ENCODE data around the gene CAPN10. TPM values are rescaled to one million over a fixed set of nuclear protein-coding genes. Genes with fewer than 3 reads are reported as not detected.
A peak's percentile ranks its signal among the peaks of the same experiment; 100 is the strongest.

Gene CAPN10
- total RNA-seq, 1 experiment from 2014 or later: 22.9 TPM

DNA sequence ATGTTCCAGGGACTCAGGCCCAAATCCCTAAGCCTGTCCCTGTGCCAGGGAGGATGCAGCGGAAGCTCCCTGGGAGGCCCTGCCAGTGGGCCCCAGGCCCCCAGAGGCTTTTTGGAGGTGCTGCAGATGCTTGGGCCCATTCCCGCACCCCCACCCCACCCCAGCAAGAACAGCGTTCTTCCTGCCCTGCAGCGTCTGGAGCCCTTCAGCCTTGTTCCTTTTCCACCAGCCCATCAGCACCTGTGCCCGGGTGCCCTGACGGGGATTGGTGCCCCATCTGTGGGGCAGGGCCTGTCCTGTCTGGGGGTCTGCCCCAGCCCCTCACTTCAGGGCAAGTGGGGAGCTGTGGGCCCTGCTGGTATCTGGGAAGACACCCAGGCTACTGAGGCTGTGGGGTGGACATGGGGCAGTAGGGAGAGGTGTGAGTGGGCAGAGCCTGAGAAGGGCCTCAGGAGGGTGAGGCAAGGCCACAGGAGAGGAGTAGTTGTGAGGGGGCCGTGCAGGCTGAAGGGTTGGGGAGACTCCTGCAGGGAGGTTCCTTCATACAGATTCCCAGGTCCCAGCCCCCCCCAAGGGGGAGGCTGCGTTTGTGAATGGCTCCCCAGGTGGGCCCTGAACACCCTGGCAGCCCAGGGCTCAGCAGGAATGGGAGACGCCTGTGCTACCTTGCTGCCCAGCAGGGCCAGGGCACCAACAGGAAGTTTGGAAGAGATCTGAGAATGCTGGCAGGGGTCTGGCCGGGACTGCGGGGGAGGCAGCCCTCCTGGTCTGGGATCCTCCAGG lies 15.8 kb upstream of the CAPN10 start:
- H3K79me2 ChIP-seq (ENCODE audit: low read length): peaks cover 37% of the 10 kb centered on the region
- peak overlapping the region; percentile 96 for H3K9ac ChIP-seq (ENCODE audit: low read length)
- peak overlapping the region; percentile 96 for H3K4me2 ChIP-seq (ENCODE audit: low read depth, low read length, poor library complexity, severe bottlenecking)
- H3K4me1 ChIP-seq (ENCODE audit: low read length): peaks cover 38% of the 10 kb centered on the region
- no peaks in the 10 kb centered on the region; the same call in 1 of the 2 replicates for H4K20me1 ChIP-seq (ENCODE audit: insufficient read depth, low read depth, low read length)
- H3K27me3 ChIP-seq (ENCODE audit: low read length): no peaks in the 10 kb centered on the region
- H3K9me2 ChIP-seq (replicated peaks; ENCODE audit: insufficient read depth, low read length): no peaks in the 10 kb centered on the region
- no peak overlapping the region for H3K27ac ChIP-seq (ENCODE audit: low read length)
- no peaks in the 10 kb centered on the region for H3K36me3 ChIP-seq (ENCODE audit: insufficient read depth, low read length)
- DNase-seq: no peak
- H3K4me3 ChIP-seq (ENCODE audit: low read length): peak overlapping the region; percentile 99; the same call in 1 of the 2 replicates
- H3K9me3 ChIP-seq (ENCODE audit: low read length): no peaks in the 10 kb centered on the region
- H2AFZ ChIP-seq (ENCODE audit: low read length): no peak overlapping the region

DNA sequence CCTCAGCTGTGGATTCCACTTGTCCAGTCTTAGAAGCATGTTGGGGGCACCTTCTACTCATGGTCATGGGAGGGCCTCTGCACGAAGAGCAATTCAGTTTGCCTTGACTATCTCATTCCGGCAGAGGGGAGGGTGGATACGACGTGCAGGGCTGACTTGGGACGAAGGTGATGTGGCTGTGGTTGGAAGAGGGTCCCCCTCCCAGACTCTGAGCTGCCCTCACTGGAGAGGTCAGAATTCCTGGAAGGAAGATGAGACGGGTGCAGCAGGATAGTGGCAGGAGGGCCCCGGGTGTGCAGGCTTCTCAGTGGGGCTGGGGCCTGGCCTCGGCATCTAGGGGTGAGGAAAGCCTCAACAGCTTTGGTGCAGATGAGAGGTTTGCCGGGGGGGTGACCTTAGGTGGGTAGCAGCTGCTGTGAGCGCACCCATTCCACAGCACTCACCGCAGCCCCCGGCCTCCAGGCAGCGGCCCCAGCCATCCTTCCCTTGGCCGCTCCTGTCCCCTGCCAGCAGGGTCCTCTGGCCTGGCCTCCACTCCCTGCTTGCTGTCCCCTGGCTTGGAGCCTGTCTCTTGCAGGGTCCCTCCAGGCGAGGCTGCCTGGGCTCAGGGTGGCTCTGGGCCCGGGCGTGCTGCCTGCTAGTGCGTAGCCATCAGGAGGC lies 15.1 kb upstream of the CAPN10 start:
- no peaks in the 10 kb centered on the region for H3K27me3 ChIP-seq (ENCODE audit: low read length)
- H2AFZ ChIP-seq (ENCODE audit: low read length): no peak overlapping the region
- no peak overlapping the region for H3K27ac ChIP-seq (ENCODE audit: low read length)
- H3K4me2 ChIP-seq (ENCODE audit: low read depth, low read length, poor library complexity, severe bottlenecking): no peak overlapping the region
- no peak overlapping the region for H3K9ac ChIP-seq (ENCODE audit: low read length)
- peaks cover 32% of the 10 kb centered on the region for H3K4me1 ChIP-seq (ENCODE audit: low read length)
- no peaks in the 10 kb centered on the region for H3K9me3 ChIP-seq (ENCODE audit: low read length)
- H3K36me3 ChIP-seq (ENCODE audit: insufficient read depth, low read length): no peaks in the 10 kb centered on the region
- H3K4me3 ChIP-seq (ENCODE audit: low read length): no peak overlapping the region
- peaks cover 37% of the 10 kb centered on the region for H3K79me2 ChIP-seq (ENCODE audit: low read length)
- no peak for DNase-seq
- no peaks in the 10 kb centered on the region for H3K9me2 ChIP-seq (replicated peaks; ENCODE audit: insufficient read depth, low read length)
- no peaks in the 10 kb centered on the region; the same call in 1 of the 2 replicates for H4K20me1 ChIP-seq (ENCODE audit: insufficient read depth, low read depth, low read length)

DNA sequence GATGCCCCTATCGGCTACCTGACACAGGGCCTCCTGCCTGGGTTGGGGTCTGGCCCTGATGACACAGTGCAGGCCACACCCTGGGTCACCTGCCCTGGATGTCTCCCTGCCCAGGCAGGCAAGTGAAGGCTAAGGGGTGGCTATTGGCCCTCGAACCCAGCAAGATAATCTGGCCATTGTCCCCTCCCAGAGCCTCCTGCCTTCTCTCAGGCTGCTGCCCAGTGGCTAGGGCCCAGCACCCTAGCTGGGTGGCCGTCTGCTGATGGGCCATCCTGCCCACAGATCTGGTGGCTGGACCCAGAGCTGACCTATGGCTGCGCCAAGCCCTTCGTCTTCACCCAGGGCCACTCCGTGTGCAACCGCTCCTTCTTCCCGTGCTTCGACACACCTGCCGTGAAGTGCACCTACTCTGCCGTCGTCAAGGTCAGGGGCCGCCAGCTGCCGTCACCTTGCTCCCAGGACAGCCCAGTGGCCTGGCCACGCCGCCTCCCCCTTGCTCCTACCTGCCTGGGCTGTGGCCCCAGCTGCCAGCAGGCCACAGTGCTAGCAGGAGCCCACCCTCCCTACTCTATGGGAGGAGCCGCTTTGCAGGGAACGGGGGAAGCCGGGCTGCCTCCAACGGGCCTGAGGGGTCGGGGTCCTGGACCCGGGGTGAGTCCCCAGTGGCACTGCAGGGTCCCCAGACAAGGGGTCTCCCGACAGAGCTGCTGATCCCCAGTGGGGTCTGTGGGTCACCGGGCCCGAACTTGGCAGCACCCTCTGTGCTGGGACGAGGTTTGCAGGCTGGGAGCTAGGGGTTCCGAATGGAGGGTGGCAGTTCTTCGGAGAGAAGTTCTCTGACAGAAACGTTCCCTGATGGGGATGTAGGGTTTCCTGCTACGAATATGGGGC lies 14.1 kb upstream of the CAPN10 start:
- H3K27ac ChIP-seq (ENCODE audit: low read length): no peak overlapping the region
- H3K4me2 ChIP-seq (ENCODE audit: low read depth, low read length, poor library complexity, severe bottlenecking): no peak overlapping the region
- H3K9me2 ChIP-seq (replicated peaks; ENCODE audit: insufficient read depth, low read length): no peaks in the 10 kb centered on the region
- no peak overlapping the region for H2AFZ ChIP-seq (ENCODE audit: low read length)
- no peak overlapping the region for H3K9ac ChIP-seq (ENCODE audit: low read length)
- H3K79me2 ChIP-seq (ENCODE audit: low read length): peaks cover 32% of the 10 kb centered on the region
- peaks cover 23% of the 10 kb centered on the region for H3K4me1 ChIP-seq (ENCODE audit: low read length)
- no peaks in the 10 kb centered on the region for H3K27me3 ChIP-seq (ENCODE audit: low read length)
- H3K9me3 ChIP-seq (ENCODE audit: low read length): no peaks in the 10 kb centered on the region
- no peaks in the 10 kb centered on the region; the same call in 1 of the 2 replicates for H4K20me1 ChIP-seq (ENCODE audit: insufficient read depth, low read depth, low read length)
- H3K4me3 ChIP-seq (ENCODE audit: low read length): no peak overlapping the region
- no peaks in the 10 kb centered on the region for H3K36me3 ChIP-seq (ENCODE audit: insufficient read depth, low read length)
- DNase-seq: no peak

DNA sequence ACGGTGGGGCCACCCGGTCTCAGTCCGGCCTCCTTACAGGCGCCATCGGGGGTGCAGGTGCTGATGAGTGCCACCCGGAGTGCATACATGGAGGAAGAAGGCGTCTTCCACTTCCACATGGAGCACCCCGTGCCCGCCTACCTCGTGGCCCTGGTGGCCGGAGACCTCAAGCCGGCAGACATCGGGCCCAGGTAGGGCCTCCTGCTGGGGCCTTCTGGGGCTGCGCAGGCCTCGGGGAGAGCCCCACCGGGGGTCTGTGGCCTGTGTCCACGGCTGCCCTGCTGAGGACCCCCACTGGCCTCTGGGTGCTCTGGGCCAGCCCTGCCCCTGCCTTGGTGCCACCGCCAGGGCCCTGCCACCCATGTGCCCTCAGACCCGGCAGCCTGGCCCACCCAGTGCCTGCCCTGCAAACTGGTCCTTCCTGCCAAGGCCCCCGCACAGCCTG lies 13.4 kb upstream of the CAPN10 start:
- H3K36me3 ChIP-seq (ENCODE audit: insufficient read depth, low read length): no peaks in the 10 kb centered on the region
- no peak overlapping the region for H2AFZ ChIP-seq (ENCODE audit: low read length)
- no peak overlapping the region for H3K4me2 ChIP-seq (ENCODE audit: low read depth, low read length, poor library complexity, severe bottlenecking)
- no peak overlapping the region for H3K27ac ChIP-seq (ENCODE audit: low read length)
- no peaks in the 10 kb centered on the region for H3K27me3 ChIP-seq (ENCODE audit: low read length)
- H3K9me2 ChIP-seq (replicated peaks; ENCODE audit: insufficient read depth, low read length): no peaks in the 10 kb centered on the region
- H3K79me2 ChIP-seq (ENCODE audit: low read length): peaks cover 34% of the 10 kb centered on the region
- no peak overlapping the region for H3K9ac ChIP-seq (ENCODE audit: low read length)
- DNase-seq: no peak
- H3K4me3 ChIP-seq (ENCODE audit: low read length): no peak overlapping the region
- no peaks in the 10 kb centered on the region for H3K9me3 ChIP-seq (ENCODE audit: low read length)
- no peaks in the 10 kb centered on the region; the same call in 1 of the 2 replicates for H4K20me1 ChIP-seq (ENCODE audit: insufficient read depth, low read depth, low read length)
- H3K4me1 ChIP-seq (ENCODE audit: low read length): peaks cover 17% of the 10 kb centered on the region

DNA sequence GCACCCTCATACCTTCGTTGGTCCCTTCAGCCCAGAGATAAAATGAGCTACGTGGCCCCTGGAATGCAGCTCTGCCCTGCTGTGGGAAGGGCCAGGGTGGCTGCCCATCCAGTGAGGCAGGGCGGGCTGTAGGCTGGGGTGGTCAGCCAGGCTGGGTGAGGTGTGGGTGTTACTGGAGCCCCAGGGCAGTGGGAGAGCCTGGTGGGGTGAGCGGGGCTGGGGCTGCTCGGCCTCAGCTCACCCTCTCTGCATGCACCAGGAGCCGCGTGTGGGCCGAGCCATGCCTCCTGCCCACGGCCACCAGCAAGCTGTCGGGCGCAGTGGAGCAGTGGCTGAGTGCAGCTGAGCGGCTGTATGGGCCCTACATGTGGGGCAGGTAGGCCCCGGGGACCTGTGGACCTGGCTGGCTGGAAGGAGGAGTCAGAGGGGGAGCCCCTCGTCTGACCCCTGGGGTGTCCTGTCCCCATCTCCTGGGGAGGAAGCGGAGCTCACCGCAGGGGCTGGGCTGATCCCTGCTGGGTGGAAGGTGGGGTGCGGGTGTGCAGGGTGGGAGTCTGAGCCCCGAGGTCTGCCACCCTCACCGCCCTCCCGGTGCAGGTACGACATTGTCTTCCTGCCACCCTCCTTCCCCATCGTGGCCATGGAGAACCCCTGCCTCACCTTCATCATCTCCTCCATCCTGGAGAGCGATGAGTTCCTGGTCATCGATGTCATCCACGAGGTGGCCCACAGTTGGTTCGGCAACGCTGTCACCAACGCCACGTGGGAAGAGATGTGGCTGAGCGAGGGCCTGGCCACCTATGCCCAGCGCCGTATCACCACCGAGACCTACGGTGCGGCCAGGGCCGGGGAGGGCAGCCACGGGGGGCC lies 12.8 kb upstream of the CAPN10 start:
- no peak overlapping the region for H3K4me2 ChIP-seq (ENCODE audit: low read depth, low read length, poor library complexity, severe bottlenecking)

DNA sequence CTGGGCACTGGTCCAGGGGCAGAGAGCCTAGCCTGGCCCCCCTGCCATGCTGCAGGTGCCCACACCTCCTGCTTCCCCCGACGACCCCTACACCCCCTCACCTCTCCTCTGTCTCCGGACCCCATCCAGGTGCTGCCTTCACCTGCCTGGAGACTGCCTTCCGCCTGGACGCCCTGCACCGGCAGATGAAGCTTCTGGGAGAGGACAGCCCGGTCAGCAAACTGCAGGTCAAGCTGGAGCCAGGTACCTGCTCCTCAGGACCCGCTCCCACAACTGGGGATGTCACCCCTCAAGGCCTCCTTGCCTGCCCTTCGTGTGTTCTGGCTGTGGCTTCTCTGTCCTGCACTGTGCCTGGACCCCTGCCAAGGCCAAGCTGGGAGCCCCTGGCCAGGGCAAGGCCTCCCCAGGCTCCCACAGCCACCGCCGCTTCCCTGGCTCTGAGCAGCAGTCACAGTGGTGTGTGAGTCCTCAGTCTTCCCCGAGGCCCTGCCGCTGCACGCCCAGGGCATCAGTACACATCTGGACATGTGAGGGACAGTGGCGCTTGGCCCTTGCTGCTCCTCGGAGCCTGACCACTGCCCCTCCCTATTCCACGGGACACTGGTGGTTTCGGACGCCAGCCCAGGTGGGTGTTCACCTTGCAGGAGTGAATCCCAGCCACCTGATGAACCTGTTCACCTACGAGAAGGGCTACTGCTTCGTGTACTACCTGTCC lies 12.0 kb upstream of the CAPN10 start:
- H3K9me3 ChIP-seq (ENCODE audit: low read length): no peaks in the 10 kb centered on the region
- H3K27me3 ChIP-seq (ENCODE audit: low read length): no peaks in the 10 kb centered on the region
- no peak overlapping the region for H3K27ac ChIP-seq (ENCODE audit: low read length)
- DNase-seq: no peak
- no peak overlapping the region for H3K4me2 ChIP-seq (ENCODE audit: low read depth, low read length, poor library complexity, severe bottlenecking)
- no peaks in the 10 kb centered on the region for H3K36me3 ChIP-seq (ENCODE audit: insufficient read depth, low read length)
- H3K9me2 ChIP-seq (replicated peaks; ENCODE audit: insufficient read depth, low read length): no peaks in the 10 kb centered on the region
- H3K4me1 ChIP-seq (ENCODE audit: low read length): peaks cover 18% of the 10 kb centered on the region
- peaks cover 8% of the 10 kb centered on the region for H4K20me1 ChIP-seq (ENCODE audit: insufficient read depth, low read depth, low read length)
- H2AFZ ChIP-seq (ENCODE audit: low read length): no peak overlapping the region
- no peak overlapping the region for H3K9ac ChIP-seq (ENCODE audit: low read length)
- peaks cover 35% of the 10 kb centered on the region for H3K79me2 ChIP-seq (ENCODE audit: low read length)
- no peak overlapping the region for H3K4me3 ChIP-seq (ENCODE audit: low read length)

More for the DNA sequence above, 12.8 kb upstream of the CAPN10 start:
- Histone ChIP-seq H3K4me3 (ENCODE audit: low read length) (no peak overlapping the region), H3K9ac (ENCODE audit: low read length) (no peak overlapping the region), H3K9me3 (ENCODE audit: low read length) (no peaks in the 10 kb centered on the region), H3K9me2 (replicated peaks; ENCODE audit: insufficient read depth, low read length) (no peaks in the 10 kb centered on the region), H2AFZ (ENCODE audit: low read length) (no peak overlapping the region), H3K79me2 (ENCODE audit: low read length) (peaks cover 36% of the 10 kb centered on the region), H4K20me1 (ENCODE audit: insufficient read depth, low read depth, low read length) (no peaks in the 10 kb centered on the region; the same call in 1 of the 2 replicates), H3K27ac (ENCODE audit: low read length) (no peak overlapping the region), H3K36me3 (ENCODE audit: insufficient read depth, low read length) (no peaks in the 10 kb centered on the region), H3K27me3 (ENCODE audit: low read length) (no peaks in the 10 kb centered on the region), H3K4me1 (ENCODE audit: low read length) (peaks cover 17% of the 10 kb centered on the region)
- no peak for DNase-seq

Measured in Karpas-422 (cell line).